PFSK-1 (cell line): ENCODE measurements around the gene SMCO4.

Experiments used
- FOXP2 ChIP-seq: optimal IDR thresholded peaks from 2 replicates; pipeline ENCODE3; 2011; ENCODE audit warnings: borderline replicate concordance, control low read depth, inconsistent platforms; ENCODE audit not compliant: insufficient read depth; ENCODE audit errors: extremely low read length, extremely low read depth
- POLR2AphosphoS5 ChIP-seq: IDR thresholded peaks from 2 replicates; pipeline ENCODE4 v1.6.1; 2012; ENCODE audit warnings: low read depth, mild to moderate bottlenecking, control low read depth, low read length, moderate library complexity
- SIN3A ChIP-seq: IDR thresholded peaks from 2 replicates; pipeline ENCODE4 v1.6.1; 2012; ENCODE audit warnings: mild to moderate bottlenecking, low read length, moderate library complexity, borderline replicate concordance; ENCODE audit not compliant: insufficient read depth
- TAF1 ChIP-seq: IDR thresholded peaks from 2 replicates; pipeline ENCODE4 v1.6.1; 2012; ENCODE audit warnings: low read length, control low read depth, borderline replicate concordance; ENCODE audit not compliant: insufficient read depth
- TF ChIP-seq, protein P1 (sequence below), 2 experiments: IDR thresholded peaks; 2 replicates each; pipeline versions ENCODE4 v1.6.1 to v1.8.0; 2011 to 2012; ENCODE audit warnings: low read depth in 2 of 2, low read length in 2 of 2, control low read depth in 1 of 2, inconsistent platforms in 1 of 2, mild to moderate bottlenecking in 1 of 2, moderate library complexity in 1 of 2; ENCODE audit not compliant: insufficient read depth in 1 of 2

SMCO4 gene

GRCh38 chr11:93468290-93468689 is 74.9 kb downstream of the SMCO4 start:
- TF ChIP-seq, protein P1, sequence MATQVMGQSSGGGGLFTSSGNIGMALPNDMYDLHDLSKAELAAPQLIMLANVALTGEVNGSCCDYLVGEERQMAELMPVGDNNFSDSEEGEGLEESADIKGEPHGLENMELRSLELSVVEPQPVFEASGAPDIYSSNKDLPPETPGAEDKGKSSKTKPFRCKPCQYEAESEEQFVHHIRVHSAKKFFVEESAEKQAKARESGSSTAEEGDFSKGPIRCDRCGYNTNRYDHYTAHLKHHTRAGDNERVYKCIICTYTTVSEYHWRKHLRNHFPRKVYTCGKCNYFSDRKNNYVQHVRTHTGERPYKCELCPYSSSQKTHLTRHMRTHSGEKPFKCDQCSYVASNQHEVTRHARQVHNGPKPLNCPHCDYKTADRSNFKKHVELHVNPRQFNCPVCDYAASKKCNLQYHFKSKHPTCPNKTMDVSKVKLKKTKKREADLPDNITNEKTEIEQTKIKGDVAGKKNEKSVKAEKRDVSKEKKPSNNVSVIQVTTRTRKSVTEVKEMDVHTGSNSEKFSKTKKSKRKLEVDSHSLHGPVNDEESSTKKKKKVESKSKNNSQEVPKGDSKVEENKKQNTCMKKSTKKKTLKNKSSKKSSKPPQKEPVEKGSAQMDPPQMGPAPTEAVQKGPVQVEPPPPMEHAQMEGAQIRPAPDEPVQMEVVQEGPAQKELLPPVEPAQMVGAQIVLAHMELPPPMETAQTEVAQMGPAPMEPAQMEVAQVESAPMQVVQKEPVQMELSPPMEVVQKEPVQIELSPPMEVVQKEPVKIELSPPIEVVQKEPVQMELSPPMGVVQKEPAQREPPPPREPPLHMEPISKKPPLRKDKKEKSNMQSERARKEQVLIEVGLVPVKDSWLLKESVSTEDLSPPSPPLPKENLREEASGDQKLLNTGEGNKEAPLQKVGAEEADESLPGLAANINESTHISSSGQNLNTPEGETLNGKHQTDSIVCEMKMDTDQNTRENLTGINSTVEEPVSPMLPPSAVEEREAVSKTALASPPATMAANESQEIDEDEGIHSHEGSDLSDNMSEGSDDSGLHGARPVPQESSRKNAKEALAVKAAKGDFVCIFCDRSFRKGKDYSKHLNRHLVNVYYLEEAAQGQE (IDR thresholded peaks at IDR 0.05; ENCODE audit: insufficient read depth in 1 of 2, low read depth in 2 of 2, low read length in 2 of 2), result no peak
- no peak for TF ChIP-seq POLR2AphosphoS5
- TF ChIP-seq SIN3A, result no peak

DNA sequence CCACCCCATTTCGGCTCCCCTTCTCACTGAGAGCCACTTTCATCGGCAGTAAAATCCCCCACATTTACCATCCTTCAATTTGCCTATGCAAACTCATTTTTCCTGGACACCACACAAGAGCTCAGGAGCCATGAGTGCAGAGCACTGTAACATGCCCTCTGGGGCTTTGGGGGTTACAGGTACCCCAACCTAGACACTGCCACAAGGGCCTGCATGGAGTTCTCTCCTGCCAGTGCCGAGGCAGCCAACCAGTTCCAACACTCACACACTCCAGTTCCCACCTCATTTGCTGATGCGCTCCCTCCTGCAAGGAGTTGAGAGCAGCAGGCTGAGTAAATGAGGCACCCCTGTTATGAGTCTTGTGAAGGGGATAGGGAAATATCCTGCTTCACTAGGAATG is 76.1 kb downstream of the SMCO4 start:
- TF ChIP-seq SIN3A, result no peak
- TF ChIP-seq, protein P1 (IDR thresholded peaks at IDR 0.05; ENCODE audit: insufficient read depth in 1 of 2, low read depth in 2 of 2, low read length in 2 of 2), result no peak
- TF ChIP-seq TAF1, result no peak

DNA sequence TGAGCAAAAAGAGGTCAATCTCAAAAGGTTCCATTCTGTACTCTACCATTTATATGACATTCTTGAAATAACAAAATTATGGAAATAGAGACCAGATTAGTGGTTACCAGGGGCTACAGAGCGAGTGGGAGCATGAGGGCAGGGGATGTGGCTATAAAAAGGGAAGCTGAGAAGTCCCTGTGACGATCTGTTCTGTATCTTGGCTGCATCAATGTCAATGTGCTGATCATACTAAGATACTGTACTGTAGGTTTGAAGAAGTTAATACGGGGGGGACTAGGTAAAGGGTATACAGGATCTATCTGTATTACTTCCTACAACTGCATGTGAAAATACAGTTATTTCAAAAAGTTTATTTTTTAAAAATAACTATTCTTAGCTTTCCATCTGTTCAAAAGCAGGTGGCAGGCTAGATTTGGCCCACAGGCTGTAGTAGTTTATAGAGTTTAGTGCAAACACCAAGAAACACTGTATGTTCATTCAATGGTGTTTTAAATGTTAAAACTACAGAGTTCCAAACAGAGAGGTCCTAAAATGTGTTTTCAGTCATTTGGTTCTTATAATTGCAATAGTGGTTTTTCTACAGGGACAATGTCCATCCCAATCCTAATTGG is 78.2 kb downstream of the SMCO4 start:
- TF ChIP-seq TAF1, result no peak
- no peak for TF ChIP-seq POLR2AphosphoS5

- TF ChIP-seq TAF1 (no peak), POLR2AphosphoS5 (no peak), FOXP2 (no peak)
Measured at GRCh38 chr11:93458286-93458685, 84.9 kb downstream of the SMCO4 start.

- TF ChIP-seq, protein P1 (IDR thresholded peaks at IDR 0.05; ENCODE audit: insufficient read depth in 1 of 2, low read depth in 2 of 2, low read length in 2 of 2), result no peak
- TF ChIP-seq POLR2AphosphoS5, result no peak
- TF ChIP-seq TAF1, result no peak
- no peak for TF ChIP-seq FOXP2
- no peak for TF ChIP-seq SIN3A
Measured at GRCh38 chr11:93444617-93445073, 98.5 kb downstream of the SMCO4 start.

DNA sequence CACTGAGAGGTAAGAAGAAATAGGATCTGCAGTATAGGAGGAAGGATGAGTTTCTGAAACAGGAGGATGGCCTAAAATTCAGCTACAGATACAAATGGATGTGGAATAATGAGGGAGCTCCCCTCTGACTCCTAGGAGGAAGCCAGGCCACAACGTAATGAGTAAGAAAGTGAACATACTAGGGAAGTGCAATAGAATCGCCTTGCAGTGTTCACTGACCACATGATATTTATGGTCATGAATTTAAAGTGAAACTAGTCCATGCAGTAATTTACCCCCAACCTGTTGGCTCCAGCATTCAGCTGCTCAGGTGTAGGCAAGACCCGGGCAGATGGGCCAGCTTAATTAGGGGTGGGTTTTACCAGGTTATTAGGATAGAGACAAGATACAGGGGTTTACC is 110.9 kb downstream of the SMCO4 start:
- TF ChIP-seq TAF1 (no peak), FOXP2 (no peak)
- TF ChIP-seq, protein P1 (IDR thresholded peaks at IDR 0.05; ENCODE audit: insufficient read depth in 1 of 2, low read depth in 2 of 2, low read length in 2 of 2), result no peak
